NB4 (cell line): ENCODE measurements around the gene SCYL2.
"Not testable (repeated sequence)": the region's sequence is repeated elsewhere in the genome, so short reads cannot be mapped to it uniquely, and the experiment has no call there.

ENCODE experiments used
- DNase-seq: peaks from one replicate; pipeline ENCODE4 v3.0.0; 2010; ENCODE audit warnings: low read depth
- H3K4me3 ChIP-seq: one replicate; pipeline ENCODE4 v1.5.1; 2011; ENCODE audit warnings: mild to moderate bottlenecking, low read depth, low read length, moderate library complexity
- CTCF ChIP-seq: IDR thresholded peaks from one replicate; pipeline ENCODE4 v1.5.1; 2012; ENCODE audit warnings: low read depth, low read length
- MAX ChIP-seq: IDR thresholded peaks from 2 replicates; pipeline ENCODE4 v1.6.1; 2011; ENCODE audit warnings: low read depth, low read length
- MYC ChIP-seq: IDR thresholded peaks from 2 replicates; pipeline ENCODE4 v1.6.1; 2011; ENCODE audit warnings: low read depth, low read length
- POLR2A ChIP-seq: IDR thresholded peaks from 2 replicates; pipeline ENCODE4 v1.6.1; 2011; ENCODE audit warnings: mild to moderate bottlenecking; ENCODE audit not compliant: insufficient read length; ENCODE audit errors: extremely low read depth

SCYL2 gene

GRCh38 chr12:100267603-100268281 is 765 bp downstream of the SCYL2 start:
- TF ChIP-seq POLR2A: no peak
- TF ChIP-seq CTCF: no peak
- TF ChIP-seq MYC: no peak
- no peak for TF ChIP-seq MAX
- peak overlapping the region; percentile 86 for H3K4me3 ChIP-seq
- peak; percentile 44 for DNase-seq

- no peak for TF ChIP-seq POLR2A
- TF ChIP-seq MYC: no peak
- no peak for TF ChIP-seq CTCF
- no peak for TF ChIP-seq MAX
- H3K4me3 ChIP-seq: peak overlapping the region; percentile 86
- DNase-seq: peak; percentile 35
Observed at GRCh38 chr12:100268835-100269564, 2.0 kb downstream of the SCYL2 start.

GRCh38 chr12:100273782-100274181 is 6.8 kb downstream of the SCYL2 start:
- no peak for TF ChIP-seq MAX
- no peak for DNase-seq
- H3K4me3 ChIP-seq: no peak overlapping the region

GRCh38 chr12:100274291-100274690 is 7.3 kb downstream of the SCYL2 start:
- no peak for DNase-seq
- no peak overlapping the region for H3K4me3 ChIP-seq
- no peak for TF ChIP-seq MYC
- no peak for TF ChIP-seq POLR2A
- no peak for TF ChIP-seq MAX
- no peak for TF ChIP-seq CTCF

- no peak overlapping the region for H3K4me3 ChIP-seq
- no peak for TF ChIP-seq CTCF
- TF ChIP-seq POLR2A: no peak
- no peak for TF ChIP-seq MAX
- DNase-seq: no peak
Observed at GRCh38 chr12:100279159-100279558, 12.2 kb downstream of the SCYL2 start.

- H3K4me3 ChIP-seq: no peak overlapping the region
- TF ChIP-seq CTCF (no peak), MYC (no peak), MAX (no peak), POLR2A (no peak)
- no peak for DNase-seq
Observed at GRCh38 chr12:100279607-100280244, 12.7 kb downstream of the SCYL2 start.

GRCh38 chr12:100284556-100284955 is 17.6 kb downstream of the SCYL2 start:
- not testable (repeated sequence) for H3K4me3 ChIP-seq, DNase-seq
